Measurements from ENCODE around the gene CTLA4.

The CTLA4 gene

DNA sequence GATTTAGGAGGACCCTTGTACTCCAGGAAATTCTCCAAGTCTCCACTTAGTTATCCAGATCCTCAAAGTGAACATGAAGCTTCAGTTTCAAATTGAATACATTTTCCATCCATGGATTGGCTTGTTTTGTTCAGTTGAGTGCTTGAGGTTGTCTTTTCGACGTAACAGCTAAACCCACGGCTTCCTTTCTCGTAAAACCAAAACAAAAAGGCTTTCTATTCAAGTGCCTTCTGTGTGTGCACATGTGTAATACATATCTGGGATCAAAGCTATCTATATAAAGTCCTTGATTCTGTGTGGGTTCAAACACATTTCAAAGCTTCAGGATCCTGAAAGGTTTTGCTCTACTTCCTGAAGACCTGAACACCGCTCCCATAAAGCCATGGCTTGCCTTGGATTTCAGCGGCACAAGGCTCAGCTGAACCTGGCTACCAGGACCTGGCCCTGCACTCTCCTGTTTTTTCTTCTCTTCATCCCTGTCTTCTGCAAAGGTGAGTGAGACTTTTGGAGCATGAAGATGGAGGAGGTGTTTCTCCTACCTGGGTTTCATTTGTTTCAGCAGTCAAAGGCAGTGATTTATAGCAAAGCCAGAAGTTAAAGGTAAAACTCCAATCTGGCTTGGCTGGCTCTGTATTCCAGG lies at the start of gene CTLA4:
CTLA4 (plus strand) TSS at position 211 of the 640 bp plus-strand sequence; CDS start at position 383, 172 bp downstream.
- DNase-seq = no peak

- no peak for DNase-seq
These were observed 48.9 kb upstream of the CTLA4 start for GRCh38 chr2:203818656-203819055.

DNA sequence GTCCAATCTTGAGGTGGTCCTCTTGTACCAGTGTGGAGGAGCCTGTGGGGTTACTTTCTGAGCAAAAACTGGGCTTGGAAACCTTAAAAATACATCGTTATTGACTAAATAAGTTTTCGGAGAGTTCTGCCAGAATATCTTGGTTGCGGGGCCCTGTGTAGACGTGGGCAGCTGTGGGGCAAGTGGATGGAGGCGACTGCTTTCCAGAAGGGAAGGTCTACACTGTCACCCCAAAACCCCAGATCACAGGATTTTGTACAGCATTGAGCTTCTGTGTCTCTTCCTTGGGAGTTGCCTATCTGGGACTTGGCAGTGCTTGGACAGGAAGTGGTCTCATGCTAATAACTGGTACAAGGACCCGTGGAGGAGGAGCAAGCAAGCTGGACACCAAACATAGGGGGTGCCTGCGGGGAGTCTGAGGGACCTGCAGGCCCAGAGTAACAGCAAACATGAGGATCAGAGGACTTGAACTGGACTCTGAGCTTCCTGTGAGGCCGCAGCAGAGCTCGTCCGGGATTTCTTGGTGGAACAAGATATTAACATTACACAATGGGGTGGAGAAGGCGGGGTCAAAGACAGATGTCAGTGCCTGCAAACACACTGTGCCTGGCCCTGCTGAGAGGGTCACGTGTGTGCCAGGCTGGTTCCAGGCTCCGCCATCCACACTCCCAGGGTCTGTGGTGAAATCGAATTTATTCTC lies 48.0 kb upstream of the CTLA4 start:
- DNase-seq = no peak

GRCh38 chr2:203820969-203821368 lies 46.6 kb upstream of the CTLA4 start:
- DNase-seq = no peak

GRCh38 chr2:203822240-203822639 lies 45.3 kb upstream of the CTLA4 start:
- DNase-seq = no peak

DNA sequence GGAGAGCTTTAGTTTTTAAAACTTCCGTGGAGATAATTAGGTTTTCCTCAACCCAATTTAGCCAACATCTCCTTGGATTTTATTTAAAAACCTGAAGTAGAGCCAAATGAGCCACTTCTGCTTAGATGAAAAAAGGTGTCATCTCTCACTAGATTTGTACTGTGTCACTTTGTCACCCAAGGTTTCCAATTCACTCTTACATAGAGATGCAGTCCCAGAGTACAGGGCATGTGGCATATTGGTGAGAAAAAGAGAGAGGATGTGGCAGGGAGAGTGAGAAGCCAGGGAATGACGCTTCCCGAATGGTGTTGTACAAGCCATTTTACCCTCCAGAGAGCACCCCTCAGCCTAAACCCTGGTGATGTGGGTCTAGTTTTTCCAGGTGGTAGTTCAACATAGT lies 44.4 kb upstream of the CTLA4 start:
- no peak for DNase-seq

GRCh38 chr2:203824057-203824456 lies 43.5 kb upstream of the CTLA4 start:
- no peak for DNase-seq

DNA sequence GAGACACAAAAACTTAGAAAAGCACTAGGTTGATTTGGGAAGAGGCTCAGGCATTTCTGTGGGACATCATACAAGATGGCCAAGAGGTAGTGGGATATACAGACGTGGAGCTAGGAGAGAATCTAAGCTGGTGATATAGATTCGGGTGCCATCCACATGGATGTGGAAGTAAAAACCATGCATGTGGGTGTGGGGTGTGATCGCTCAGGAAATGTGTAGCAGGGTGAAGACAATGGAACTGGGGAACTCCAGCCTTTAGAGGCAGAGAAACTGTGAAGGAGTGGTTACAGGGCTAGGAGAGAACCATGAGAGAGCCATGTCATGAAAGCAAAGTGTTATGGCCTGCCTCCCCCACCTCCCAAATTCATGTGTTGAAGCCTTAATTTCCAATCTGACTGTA lies 43.0 kb upstream of the CTLA4 start:
- no peak for DNase-seq

GRCh38 chr2:203826704-203827103 lies 40.9 kb upstream of the CTLA4 start:
- no peak for DNase-seq

- DNase-seq = no peak
These were observed 37.1 kb upstream of the CTLA4 start for GRCh38 chr2:203830304-203831055.

DNA sequence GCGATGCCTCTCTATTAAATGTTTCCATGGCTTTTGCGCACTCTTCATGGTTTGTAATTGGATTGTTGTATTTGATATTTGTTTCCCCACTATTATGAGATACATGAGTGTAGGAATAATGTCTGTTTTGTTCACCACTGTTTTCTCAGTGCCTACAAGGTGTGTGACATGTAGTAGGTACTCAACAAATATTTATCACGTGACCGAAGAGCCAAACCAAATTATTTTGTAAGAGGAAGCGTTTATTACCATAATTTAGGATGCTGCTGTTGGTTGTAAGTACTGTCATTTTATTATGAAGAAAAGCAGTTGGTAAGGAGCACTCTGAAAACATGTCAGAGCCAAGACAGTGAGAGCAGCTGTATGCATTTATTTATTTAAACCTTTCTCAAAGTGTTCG lies 32.2 kb upstream of the CTLA4 start:
- no peak for DNase-seq

- no peak for DNase-seq
These were observed 31.4 kb upstream of the CTLA4 start for GRCh38 chr2:203835892-203836800.

- DNase-seq = no peak
These were observed 26.8 kb upstream of the CTLA4 start for GRCh38 chr2:203840655-203841205.

- no peak for DNase-seq
These were observed 25.9 kb upstream of the CTLA4 start for GRCh38 chr2:203841654-203842053.

- no peak for DNase-seq
These were observed 25.2 kb upstream of the CTLA4 start for GRCh38 chr2:203842373-203842772.

DNA sequence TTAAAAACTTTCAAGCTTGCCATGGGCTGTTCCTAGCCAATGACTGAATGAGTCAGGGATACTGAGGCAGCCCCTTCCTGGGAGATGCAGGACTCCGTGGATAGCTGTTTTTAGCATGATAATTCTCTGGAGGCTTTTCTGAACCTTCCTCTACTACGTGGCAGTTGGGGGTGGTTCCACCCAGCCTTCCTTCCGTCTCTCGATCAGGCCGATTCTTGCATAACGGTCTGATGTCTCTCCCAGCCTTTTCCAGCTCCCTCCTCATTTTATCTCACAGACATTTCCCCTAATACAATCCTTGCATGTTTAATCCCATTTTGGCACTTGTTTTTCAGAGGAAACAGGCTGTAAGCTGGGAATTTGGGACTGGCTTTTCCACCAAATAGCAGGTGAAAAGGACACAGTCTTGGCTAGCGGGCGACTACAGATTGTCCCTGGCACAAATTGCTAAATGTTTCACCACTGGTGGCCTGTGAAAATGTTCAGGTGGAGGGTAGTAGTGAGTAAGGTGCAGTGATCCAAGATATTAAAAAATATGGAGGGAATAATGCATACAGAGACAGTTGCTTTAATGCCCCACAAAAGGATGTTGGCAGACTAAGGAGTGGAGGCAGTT lies 21.0 kb upstream of the CTLA4 start:
- DNase-seq = no peak

DNA sequence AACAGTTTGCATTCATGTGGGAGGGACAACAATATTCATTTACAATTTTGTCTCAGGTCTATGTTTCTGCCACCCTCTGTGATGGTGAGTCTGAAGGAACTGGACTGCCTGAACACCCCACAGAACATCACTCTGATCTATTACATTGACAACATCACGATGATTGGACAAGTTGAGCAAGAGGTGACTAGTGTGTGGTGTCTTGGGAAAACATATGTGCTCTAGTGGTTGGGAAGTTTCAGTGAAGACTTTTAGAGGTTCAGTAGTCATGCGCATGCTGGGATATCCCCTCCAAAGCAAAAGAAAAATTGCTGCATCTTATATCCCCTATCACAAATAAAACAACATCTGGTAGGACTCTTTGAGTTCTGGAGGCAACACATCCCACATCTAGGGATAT lies 18.6 kb upstream of the CTLA4 start:
- DNase-seq = no peak

DNA sequence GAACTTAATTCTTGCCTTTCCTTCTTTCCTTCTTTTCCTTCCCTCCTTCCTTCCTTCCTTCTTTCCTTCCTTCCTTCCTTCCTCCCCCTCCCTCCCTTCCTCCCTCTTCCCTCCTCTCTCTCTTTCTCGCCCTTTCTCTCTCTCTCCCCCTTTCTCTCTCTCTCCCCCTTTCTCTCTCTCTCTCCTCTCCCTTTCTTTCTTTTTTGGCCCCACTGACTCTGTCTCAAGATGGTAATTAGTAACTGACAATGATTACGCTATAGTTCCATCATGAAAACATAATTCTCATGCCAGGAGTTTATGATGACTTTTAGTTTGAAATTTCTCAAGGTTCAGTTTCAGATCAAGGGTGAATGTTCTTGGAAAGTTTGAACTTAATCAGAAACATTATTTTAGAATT lies 14.8 kb upstream of the CTLA4 start:
- DNase-seq = no peak

GRCh38 chr2:203853271-203853670 lies 14.3 kb upstream of the CTLA4 start:
- no peak for DNase-seq

- no peak for DNase-seq
These were observed 13.8 kb upstream of the CTLA4 start for GRCh38 chr2:203853722-203854121.

DNA sequence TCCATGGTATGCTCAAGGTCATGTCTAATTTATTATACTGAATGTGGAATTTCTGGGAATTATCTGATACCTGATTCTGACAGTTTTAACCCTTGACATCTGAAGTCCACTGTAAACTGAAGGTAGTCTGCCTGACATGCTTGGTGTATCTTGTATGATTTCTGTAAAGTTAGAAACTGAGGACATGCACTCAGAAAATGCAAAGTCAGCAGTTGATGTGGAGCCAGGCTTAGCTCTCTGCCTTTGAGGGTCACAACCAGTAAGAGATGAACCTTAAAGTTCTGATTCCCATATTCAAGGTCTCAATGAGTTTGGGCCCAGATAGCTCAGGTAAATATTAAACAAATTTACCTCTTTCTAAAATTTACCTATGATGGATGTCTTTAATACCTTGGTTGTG lies 12.3 kb upstream of the CTLA4 start:
- DNase-seq = no peak

All from hypothalamus (tissue), 51 donors.